Colon (tissue), 2 donors: ENCODE data around the gene EDAR.

Source experiments
- FAIRE-seq: peaks from 2 replicates; lab custom pipeline; 2012; peaks lifted over from hg19 to GRCh38; lab: Jason Lieb, UNC
- donor health status: control.
- donor health status: control.

The EDAR gene

DNA sequence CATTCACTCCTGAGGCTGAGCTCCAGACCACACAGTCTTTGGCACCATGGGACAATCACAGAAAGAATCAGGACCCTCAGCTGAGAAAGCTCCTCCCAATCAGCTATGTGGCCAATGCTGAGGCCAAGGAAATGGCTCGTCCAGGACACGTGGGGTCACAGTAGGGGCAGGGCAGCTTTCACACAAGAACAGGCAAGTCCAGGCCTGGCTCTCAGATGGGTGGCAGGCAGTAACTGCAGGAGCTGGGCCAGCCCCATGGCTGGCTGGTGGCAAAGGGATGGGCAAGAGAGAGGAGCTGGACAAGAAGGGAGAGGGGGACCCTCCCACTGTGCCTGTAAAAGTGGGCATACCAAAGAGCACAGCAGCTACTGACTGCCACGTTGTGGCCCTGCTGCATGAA lies 12.2 kb upstream of the EDAR start:
- FAIRE-seq: no peak

- FAIRE-seq: no peak
These were observed 11.7 kb upstream of the EDAR start for GRCh38 chr2:109000738-109001137.

- no peak for FAIRE-seq
These were observed 9.9 kb upstream of the EDAR start for GRCh38 chr2:108998911-108999310.

DNA sequence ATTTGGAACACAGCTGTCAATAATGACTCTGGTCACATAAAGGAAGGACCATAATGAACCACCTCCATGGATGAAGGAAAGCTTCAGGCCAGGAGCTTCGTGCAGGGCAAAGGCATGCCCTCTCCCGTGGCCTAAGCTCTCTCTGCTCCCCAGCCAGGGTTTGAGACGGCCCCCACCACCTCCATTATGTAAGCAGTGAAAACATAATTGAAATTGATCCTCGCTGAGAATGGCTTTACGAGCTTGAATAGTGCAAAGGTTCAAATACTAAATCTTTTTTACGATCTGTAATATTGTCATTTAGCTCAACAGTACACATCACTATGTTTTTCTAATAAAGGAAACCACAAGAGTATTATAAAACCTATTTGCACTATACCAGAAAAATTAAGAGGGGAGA lies 5.2 kb upstream of the EDAR start:
- FAIRE-seq: no peak

DNA sequence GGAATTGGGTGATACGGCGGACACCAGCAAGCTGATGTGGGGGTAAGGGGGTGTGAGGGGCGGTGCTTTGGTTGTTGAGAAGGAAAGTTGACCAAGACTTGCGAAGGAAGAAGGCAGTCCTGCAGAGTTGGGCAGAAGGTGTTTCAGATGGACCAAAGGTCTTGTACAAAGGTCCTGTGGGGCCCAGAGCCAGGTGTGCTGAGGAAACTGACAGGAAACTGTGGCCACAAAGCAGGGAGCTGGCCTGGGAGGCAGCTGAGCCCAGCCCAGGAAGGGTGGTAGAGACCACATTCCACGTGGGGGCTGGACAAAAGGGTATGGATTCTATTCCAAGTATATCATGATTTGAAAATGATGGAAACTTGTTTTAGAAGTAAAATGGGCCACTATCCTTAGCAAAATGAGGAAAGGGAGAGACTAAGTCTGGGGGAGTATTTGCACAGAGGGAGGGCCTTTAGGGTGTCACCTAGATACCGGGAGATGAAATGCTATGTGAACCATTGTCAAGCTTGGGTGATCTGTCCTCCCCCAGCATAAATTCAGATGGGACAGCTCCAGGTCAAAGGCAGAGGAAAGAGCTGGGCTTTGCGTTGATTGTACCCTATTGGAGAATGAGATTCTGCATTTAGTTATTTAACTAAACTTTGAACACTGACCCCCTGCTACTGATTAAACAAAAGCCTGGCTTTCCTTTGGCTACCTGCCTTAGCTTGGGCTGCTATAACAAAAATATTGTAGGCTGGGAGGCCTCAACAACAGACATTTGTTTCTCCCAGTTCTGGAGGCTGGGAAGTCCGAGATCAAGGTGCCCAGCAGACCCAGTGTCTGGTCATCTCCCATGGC lies 4.3 kb upstream of the EDAR start:
- FAIRE-seq: no peak

GRCh38 chr2:108988076-108988795 lies 784 bp downstream of the EDAR start:
- FAIRE-seq: no peak

GRCh38 chr2:108986916-108987510 lies 2.0 kb downstream of the EDAR start:
- no peak for FAIRE-seq

DNA sequence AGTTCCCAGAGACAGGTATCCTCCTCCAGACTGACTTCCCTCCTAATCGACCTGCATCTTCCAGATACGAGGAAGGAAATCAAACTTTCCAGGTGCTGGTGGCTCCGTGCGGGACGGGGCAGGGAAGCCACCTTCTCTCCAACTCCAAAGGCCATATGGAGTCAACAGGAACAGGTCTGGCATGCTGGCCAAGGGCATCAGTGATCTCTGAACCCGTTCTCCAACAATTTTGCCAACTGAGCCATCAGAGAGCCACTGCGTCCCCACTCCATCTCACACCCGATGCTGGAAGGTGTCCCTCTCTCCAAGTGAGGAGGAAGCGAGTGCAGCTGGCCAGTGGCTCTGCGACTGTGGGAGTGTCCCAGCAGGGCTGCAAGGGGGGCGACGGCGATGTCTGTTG lies 5.4 kb downstream of the EDAR start:
- no peak for FAIRE-seq

- FAIRE-seq: no peak
These were observed 6.0 kb downstream of the EDAR start for GRCh38 chr2:108983061-108983460.

- no peak for FAIRE-seq
These were observed 6.8 kb downstream of the EDAR start for GRCh38 chr2:108982259-108982679.

GRCh38 chr2:108981846-108982245 lies 7.2 kb downstream of the EDAR start:
- no peak for FAIRE-seq

DNA sequence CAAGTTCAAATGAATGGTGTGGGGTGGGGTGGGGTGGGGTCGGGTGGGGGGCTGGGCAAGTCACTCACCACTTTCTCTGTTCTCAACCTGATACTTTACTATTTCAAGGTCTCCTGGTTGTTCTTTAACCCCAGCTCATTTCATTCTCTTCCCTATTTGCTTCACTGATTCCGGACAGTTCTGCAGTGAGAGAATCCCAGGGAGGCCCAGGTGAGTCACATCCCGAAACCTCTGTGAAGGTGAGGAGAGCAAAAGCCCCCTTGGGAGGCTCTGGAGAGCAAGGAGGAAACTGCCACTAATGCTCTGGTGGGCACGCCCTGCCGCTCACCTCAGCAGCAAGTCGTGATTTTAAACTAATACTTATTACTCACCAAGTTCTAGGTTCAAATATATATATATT lies 8.9 kb downstream of the EDAR start:
- FAIRE-seq: no peak

DNA sequence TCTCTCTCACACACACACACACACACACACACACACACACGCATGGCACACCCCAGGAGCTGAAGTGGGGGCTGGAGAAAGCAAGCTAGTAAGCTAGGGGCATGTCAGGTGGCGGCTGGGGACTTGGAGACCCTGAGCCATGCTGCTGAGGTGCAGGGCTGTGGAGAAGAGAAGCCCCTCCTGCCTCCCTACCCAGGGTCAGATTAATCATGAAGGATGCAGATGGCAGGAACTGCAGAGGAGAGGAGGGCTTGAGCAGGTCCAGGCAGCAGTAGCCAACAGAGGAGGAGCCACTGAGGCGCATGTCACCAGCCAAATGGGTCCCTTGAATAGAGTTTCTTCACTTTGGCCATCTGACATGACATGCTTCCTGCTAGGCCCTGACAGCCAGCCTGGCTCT lies 9.6 kb downstream of the EDAR start:
- FAIRE-seq: no peak

GRCh38 chr2:108978709-108979111 lies 10.3 kb downstream of the EDAR start:
- FAIRE-seq: no peak

DNA sequence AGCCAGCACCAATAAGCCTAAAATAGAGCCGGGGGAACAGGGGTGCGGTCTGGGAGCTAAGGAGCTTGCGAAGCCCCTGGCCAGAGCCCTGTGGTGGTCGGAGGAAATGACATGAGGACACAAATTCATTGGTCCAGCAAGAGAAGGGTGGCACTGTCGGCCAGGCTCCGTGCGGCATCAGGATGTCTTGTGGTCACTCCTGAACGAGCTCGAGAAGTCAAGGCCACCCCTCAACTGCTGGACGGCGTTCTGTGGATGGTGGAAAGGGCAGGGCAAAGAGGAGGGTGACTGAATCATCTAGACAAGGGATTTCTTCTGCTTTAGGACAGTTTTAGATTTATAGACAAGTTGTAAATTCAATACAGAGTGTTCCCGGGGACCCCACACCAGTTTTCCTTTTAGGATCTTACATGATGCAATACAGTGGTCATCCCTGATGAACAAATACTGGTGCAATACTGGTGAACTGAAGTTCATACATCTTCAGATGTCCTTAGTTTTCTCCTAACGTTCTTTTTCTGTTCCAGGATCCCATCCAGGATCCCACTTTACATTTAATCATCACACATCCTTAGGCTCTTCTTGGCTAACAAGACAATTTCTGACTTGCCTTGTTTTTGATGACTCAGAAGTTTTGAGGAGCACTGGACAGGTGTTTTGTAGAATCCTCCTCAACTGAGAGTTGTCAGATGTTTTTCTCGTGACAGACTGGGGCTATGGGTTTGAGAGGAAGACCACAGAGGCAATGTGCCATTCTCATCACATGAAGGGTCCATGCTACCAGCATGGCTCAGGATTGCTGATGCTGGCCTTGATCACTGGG lies 13.2 kb downstream of the EDAR start:
- FAIRE-seq: no peak

- no peak for FAIRE-seq
These were observed 14.3 kb downstream of the EDAR start for GRCh38 chr2:108974674-108975073.

DNA sequence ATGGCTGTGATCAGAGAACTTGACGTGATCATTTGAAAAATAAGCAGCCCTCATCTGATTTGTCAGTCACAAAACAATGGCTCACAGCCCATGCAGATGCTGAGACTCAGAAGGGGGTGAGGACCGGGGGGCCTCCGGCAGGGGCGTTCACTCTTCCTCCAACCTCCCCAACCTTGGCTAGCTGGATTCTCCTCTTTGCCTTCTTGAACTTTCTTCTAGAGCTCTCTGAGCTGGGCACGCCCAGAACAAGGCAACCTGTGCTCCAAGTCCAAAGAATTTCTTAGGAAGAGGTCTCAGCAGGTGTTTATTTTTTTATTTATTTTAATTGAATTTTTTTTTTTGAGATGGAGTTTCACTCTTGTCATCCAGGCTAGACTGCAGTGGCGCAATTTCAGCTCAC lies 16.4 kb downstream of the EDAR start:
- no peak for FAIRE-seq

GRCh38 chr2:108971661-108972566 lies 17.1 kb downstream of the EDAR start:
- FAIRE-seq: no peak

DNA sequence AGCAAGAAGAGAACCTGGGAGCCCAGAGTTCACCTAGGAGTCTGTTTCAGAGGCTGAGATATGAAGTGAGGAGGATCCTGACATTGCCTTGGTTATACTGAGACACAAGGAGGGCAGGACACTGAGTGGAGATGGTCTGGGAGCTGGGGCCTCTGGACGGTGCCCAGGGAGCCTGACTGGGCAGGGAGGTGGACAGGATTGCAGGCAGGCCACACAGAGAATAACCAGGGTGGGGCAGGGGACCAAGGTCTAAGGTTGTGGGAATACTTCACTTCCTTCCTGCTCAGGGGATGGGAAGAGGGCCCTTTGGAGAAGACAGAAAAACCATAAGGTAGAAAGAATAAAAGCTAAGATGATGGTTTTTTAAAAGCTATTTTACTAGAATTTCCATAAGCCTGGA lies 18.7 kb downstream of the EDAR start:
- no peak for FAIRE-seq

DNA sequence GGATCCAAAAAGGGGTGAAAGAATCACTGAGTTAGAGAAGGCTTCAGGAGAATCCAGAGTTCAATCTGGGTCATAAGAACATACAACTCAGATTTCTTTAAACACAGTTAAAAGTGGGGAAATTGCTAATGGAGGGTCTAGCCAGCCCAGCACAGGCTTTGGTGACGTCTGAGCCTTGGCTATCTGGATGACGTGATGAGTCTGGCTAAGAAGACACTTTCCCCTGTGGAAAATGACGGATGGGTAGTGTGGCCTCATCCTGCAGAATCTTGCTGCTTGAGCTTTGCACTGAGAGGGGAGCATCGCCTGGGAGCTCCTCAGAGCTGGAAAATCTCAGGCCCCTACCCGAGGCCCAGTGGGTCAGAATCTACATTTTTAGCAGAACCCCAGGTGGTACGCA lies 19.2 kb downstream of the EDAR start:
- FAIRE-seq: no peak

DNA sequence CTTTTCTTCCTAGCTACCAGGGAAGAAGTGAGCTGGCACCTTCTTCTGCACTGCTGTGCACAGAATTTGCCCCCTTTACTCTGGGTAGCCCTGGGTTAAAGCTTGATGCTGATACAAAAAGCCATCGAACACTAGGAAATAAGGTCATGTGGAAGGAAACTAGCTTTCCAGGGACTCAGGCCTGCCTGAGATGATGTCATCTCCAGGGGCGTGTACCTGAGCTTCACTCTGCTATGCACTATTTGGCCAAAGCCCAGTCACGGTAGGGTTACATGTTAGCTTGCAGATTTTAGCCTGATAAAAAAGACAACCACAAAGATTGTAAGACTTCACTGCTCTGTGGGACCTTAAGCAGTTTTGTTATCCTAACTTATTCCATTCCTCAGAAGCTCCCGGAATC lies 20.4 kb downstream of the EDAR start:
- no peak for FAIRE-seq
